WI38 (cell line): ENCODE data around the gene SEMA6B.

Experiments
- H3K4me3 ChIP-seq: 2 replicates; pipeline ENCODE4 v1.5.1; 2011; ENCODE audit warnings: low read depth, mild to moderate bottlenecking, control low read depth, low read length
- TF ChIP-seq, protein P1 (sequence below): IDR thresholded peaks from 2 replicates; pipeline ENCODE4 v1.5.1; 2012; ENCODE audit warnings: low read depth, mild to moderate bottlenecking, control low read depth, low read length

SEMA6B gene

DNA sequence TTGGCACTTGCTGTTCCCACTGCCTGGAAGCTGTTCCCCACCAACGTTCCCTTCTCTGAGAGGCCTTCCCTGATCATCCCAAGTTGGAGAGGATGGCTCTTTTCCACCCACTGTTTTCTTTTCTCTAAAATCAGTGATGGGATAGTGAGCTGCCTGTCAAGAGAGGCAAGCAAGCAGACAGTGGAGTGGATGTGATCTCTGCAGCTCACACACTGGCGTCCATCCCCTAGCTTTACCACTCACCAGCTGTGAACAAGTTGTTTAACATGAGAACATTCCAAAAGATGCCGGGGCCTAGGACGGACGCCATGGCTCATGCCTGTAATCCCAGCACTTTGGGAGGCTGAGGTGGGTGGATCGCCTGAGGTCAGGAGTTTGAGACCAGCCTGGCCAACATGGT is 28.0 kb upstream of the SEMA6B start:
- TF ChIP-seq, protein P1, sequence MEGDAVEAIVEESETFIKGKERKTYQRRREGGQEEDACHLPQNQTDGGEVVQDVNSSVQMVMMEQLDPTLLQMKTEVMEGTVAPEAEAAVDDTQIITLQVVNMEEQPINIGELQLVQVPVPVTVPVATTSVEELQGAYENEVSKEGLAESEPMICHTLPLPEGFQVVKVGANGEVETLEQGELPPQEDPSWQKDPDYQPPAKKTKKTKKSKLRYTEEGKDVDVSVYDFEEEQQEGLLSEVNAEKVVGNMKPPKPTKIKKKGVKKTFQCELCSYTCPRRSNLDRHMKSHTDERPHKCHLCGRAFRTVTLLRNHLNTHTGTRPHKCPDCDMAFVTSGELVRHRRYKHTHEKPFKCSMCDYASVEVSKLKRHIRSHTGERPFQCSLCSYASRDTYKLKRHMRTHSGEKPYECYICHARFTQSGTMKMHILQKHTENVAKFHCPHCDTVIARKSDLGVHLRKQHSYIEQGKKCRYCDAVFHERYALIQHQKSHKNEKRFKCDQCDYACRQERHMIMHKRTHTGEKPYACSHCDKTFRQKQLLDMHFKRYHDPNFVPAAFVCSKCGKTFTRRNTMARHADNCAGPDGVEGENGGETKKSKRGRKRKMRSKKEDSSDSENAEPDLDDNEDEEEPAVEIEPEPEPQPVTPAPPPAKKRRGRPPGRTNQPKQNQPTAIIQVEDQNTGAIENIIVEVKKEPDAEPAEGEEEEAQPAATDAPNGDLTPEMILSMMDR = no peak
- H3K4me3 ChIP-seq = no peak overlapping the region

DNA sequence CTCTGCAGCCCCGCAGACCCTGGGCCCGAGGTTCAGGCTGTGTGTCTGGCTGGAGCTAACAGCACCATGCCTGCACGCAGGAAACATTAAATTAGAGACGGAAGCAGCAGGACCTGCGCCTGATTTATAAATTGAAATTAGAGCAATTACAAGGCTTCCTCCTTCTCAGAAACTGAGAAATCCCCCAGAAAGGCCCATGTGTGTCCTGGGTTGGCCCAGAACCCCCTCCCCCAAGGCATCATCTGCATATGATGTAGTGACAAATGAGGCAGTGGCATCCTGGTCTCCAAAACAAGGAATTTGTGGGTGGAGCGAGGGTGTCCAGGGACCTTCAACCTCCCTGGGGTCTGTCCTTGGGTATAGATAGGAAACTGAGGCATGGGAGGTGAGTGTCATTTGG is 27.2 kb upstream of the SEMA6B start:
- TF ChIP-seq, protein P1 = no peak
- no peak overlapping the region for H3K4me3 ChIP-seq

DNA sequence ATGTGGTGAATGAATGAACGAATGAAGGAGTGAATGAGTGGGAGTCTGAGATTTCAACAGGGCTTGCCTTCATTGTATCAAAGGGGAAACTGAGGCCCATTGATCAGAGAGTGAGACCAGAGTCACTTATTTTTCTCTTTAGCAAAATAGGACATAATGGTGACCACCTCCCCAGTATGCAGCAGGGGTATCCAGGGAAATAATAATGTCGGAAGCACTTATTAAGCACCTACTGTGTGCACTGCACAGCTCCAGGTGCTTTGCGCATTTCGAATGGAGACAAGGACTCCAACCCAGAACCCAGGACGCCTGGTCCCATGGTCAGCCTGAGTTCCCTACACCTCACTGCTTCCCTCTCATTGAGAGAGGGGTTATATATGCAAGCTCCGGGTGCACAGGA is 26.8 kb upstream of the SEMA6B start:
- H3K4me3 ChIP-seq = no peak overlapping the region
- TF ChIP-seq, protein P1 = no peak

DNA sequence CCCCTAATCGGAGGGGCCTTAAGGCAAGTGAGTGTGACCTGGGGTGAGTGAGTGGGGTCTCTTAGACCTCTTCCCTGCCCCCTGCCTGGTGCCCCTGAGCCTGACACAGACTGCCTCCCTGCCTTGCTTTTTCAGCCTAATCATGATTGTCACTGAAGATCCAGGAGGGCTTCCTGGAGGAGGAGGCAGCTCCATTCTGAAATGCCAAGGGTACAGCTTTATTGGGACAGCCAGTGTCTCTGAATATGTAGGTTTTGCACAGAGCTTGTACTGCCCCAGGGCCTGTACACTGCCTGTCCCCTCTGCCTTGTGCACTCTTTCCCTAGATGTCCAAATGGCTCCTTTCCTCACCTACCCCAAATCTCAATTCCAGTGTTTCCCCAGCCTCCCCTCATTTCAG is 26.1 kb upstream of the SEMA6B start:
- TF ChIP-seq, protein P1 = no peak
- no peak overlapping the region for H3K4me3 ChIP-seq

DNA sequence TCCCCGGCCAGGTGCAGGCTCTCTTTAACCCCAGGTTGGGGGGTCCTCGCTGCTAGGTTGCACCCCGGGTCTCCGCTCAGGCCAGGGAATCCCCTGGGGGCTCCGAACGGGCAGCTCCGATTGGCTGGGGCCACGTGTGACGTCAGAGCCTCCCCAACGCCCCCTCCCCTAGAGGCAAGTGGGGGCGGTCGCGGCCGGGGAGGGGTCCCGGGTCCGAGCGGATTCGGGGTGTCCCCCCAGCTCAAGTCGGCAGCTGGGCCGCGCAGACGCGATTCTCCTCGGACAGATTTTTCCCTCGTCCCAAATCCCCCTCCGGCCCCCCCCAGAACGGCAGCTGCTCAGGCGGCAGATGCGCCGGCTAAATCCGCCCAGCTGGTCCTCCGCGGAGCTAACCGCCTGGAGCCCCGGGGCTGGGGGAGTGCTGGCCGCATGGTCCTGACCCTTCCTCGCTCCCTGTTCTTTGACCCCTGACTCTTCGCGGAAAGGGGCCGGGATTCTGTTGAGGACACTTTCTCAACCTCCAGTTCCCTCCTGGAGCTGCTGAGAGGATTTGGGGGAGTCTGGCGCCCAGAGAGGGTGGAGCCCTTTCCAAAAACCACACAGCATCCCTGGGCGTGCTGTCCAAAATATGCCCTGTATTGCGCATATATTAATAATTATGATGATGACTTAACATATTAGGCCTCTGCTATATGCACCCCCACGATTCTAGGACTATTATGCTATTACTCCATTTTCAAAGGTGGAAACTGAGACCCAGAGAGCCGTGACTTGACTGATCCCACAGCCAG is 25.4 kb upstream of the SEMA6B start:
- H3K4me3 ChIP-seq = peak overlapping the region; percentile 54
- TF ChIP-seq, protein P1 = no peak

DNA sequence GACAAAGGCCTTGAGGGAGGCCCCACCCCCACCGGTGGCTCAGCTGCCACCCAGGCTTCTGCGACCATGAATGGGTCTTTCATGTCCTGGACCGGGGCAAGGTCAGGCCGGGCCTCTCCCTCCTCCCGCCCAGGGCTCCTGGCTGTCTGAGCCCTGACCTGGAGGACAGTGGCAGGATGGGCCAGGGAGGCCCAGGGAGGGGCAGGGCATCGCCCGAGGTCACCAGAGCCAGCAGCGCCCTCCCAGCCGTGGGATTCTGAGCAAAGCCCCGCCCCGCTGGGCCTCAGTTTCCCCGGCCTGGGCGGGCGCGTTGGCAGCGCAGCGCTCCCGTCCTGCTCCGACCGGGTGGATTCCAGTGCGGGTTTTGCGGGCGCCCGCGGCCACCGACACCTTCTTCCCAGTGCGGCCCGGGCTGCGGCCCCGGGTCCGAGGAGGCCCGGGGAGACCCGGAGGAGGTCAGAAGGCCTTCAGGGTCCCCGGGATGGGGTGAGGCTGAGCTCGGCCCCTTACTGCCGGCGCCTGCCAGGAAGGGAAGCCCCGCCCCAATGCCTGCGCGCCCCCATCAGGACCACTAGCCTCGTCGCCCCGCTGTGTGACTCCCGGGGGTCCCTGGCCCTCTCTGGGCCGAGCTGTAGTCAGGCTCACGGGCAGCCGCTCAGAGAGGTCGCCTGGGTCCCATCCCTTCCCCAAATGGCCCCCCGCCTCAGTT is 24.6 kb upstream of the SEMA6B start:
- TF ChIP-seq, protein P1 = no peak
- H3K4me3 ChIP-seq = peak overlapping the region; percentile 54
